ENCODE results near the gene FRAS1. TPM values are rescaled to one million over a fixed set of nuclear protein-coding genes. Genes with fewer than 3 reads are reported as not detected.
"Not testable (repeated sequence)": the region's sequence is repeated elsewhere in the genome, so short reads cannot be mapped to it uniquely, and the experiment has no call there.

FRAS1 gene
- total and polyA plus RNA-seq, 8 donors = 4.7 to 21.5 (median 14.7) TPM

- Histone ChIP-seq H3K9me3 (no peaks in the 10 kb centered on the region), H3K27ac (no peak overlapping the region), H3K36me3 (no peaks in the 10 kb centered on the region), H3K4me3 (no peak overlapping the region), H3K4me1 (no peaks in the 10 kb centered on the region), H3K27me3 (no peaks in the 10 kb centered on the region)
- DNase-seq = no peak
- intact Hi-C loops (cut with DNase I) = no loop called here
- TF ChIP-seq CTCF (IDR thresholded peaks at IDR 0.05) = no peak
- no peak for FAIRE-seq
- no peak for ATAC-seq
- 46 to 60% methylated on average over 4 of the region's 4 CpGs for WGBS, 2 donors
Observed at GRCh38 chr4:78237360-78237759, 180.2 kb downstream of the FRAS1 start.

GRCh38 chr4:78242071-78242470, 184.9 kb downstream of the FRAS1 start:
- FAIRE-seq (no peak), ATAC-seq (no peak), DNase-seq (no peak)
- H3K4me3 ChIP-seq = no peak overlapping the region
- TF ChIP-seq CTCF (IDR thresholded peaks at IDR 0.05) = no peak
- H3K4me1 ChIP-seq = no peaks in the 10 kb centered on the region
- H3K36me3 ChIP-seq = no peaks in the 10 kb centered on the region
- intact Hi-C loops (cut with DNase I) = no loop called here
- H3K9me3 ChIP-seq = no peaks in the 10 kb centered on the region
- no peak overlapping the region for H3K27ac ChIP-seq
- H3K27me3 ChIP-seq = no peaks in the 10 kb centered on the region

GRCh38 chr4:78244705-78245485, 187.8 kb downstream of the FRAS1 start:
- no peak for DNase-seq
- H3K27me3 ChIP-seq = no peaks in the 10 kb centered on the region
- no peaks in the 10 kb centered on the region for H3K4me1 ChIP-seq
- no peak for FAIRE-seq
- no peak for TF ChIP-seq CTCF (IDR thresholded peaks at IDR 0.05)
- intact Hi-C loops (cut with DNase I) = no loop called here
- H3K9me3 ChIP-seq = no peaks in the 10 kb centered on the region
- ATAC-seq = no peak
- WGBS, 2 donors = 62 to 72% methylated on average over 3 of the region's 3 CpGs
- no peak overlapping the region for H3K27ac ChIP-seq
- no peaks in the 10 kb centered on the region for H3K36me3 ChIP-seq
- H3K4me3 ChIP-seq = no peak overlapping the region

GRCh38 chr4:78247536-78248285, 190.6 kb downstream of the FRAS1 start:
- no peaks in the 10 kb centered on the region for H3K36me3 ChIP-seq
- no peaks in the 10 kb centered on the region for H3K27me3 ChIP-seq
- FAIRE-seq (no peak), ATAC-seq (no peak), DNase-seq (no peak)
- intact Hi-C loops (cut with DNase I) = no loop called here
- no peak for TF ChIP-seq CTCF (IDR thresholded peaks at IDR 0.05)
- no peak overlapping the region for H3K4me3 ChIP-seq
- no peaks in the 10 kb centered on the region for H3K4me1 ChIP-seq
- H3K9me3 ChIP-seq = no peaks in the 10 kb centered on the region
- H3K27ac ChIP-seq = no peak overlapping the region
- WGBS, 2 donors = 74 to 88% methylated on average over 8 of the region's 8 CpGs

- intact Hi-C loops (cut with DNase I) = no loop called here
- no peaks in the 10 kb centered on the region for H3K27me3 ChIP-seq
- H3K36me3 ChIP-seq = no peaks in the 10 kb centered on the region
- DNase-seq (no peak), ATAC-seq (no peak), FAIRE-seq (no peak)
- H3K27ac ChIP-seq = no peak overlapping the region
- H3K4me1 ChIP-seq = no peaks in the 10 kb centered on the region
- no peaks in the 10 kb centered on the region for H3K9me3 ChIP-seq
- TF ChIP-seq CTCF (IDR thresholded peaks at IDR 0.05) = no peak
- WGBS, 2 donors = 60 to 77% methylated on average over 2 of the region's 2 CpGs
- H3K4me3 ChIP-seq = no peak overlapping the region
Observed at GRCh38 chr4:78250500-78250899, 193.4 kb downstream of the FRAS1 start.

GRCh38 chr4:78252773-78253172, 195.7 kb downstream of the FRAS1 start:
- 80 to 87% methylated on average over 8 of the region's 8 CpGs for WGBS, 2 donors
- H3K9me3 ChIP-seq; H3K27me3 ChIP-seq; DNase-seq; intact Hi-C loops (cut with DNase I); ATAC-seq; H3K4me1 ChIP-seq; H3K27ac ChIP-seq; H3K36me3 ChIP-seq; FAIRE-seq; H3K4me3 ChIP-seq: not testable (repeated sequence)

Data from pancreas (tissue), 10 donors.